Liver (tissue), 9 donors: ENCODE results near the gene LCA5. TPM values are rescaled to one million over a fixed set of nuclear protein-coding genes. Genes with fewer than 3 reads are reported as not detected.

Source experiments
- DNase-seq: peaks from one replicate; pipeline ENCODE4 v3.0.0-alpha.2; 2017; ENCODE audit warnings: low spot score
- H3K27ac ChIP-seq, 2 donors: one replicate each; pipeline ENCODE4 v1.7.0; 2013; ENCODE audit warnings: inconsistent platforms in 2 of 2, low read length in 2 of 2, control low read depth in 1 of 2, low read depth in 1 of 2, mild to moderate bottlenecking in 1 of 2
- H3K27me3 ChIP-seq, 4 donors: one replicate each; pipeline versions ENCODE4 v1.6.1 to v1.7.0; 2013; ENCODE audit warnings: low read length in 3 of 4, inconsistent platforms in 1 of 4, mild to moderate bottlenecking in 1 of 4, moderate library complexity in 1 of 4; ENCODE audit not compliant: control insufficient read depth in 4 of 4, insufficient read depth in 4 of 4
- H3K36me3 ChIP-seq, 4 donors: one replicate each; pipeline versions ENCODE4 v1.6.1 to v1.7.0; 2013; ENCODE audit warnings: low read length in 3 of 4, mild to moderate bottlenecking in 3 of 4, low read depth in 1 of 4, moderate library complexity in 1 of 4; ENCODE audit not compliant: control insufficient read depth in 4 of 4, insufficient read depth in 3 of 4
- H3K4me1 ChIP-seq, 4 donors: one replicate each; pipeline versions ENCODE4 v1.6.1 to v1.7.0; 2013; ENCODE audit warnings: low read length in 3 of 4, mild to moderate bottlenecking in 3 of 4, moderate library complexity in 1 of 4; ENCODE audit not compliant: control insufficient read depth in 4 of 4, insufficient read depth in 4 of 4
- H3K4me3 ChIP-seq, 3 donors: one replicate each; pipeline versions ENCODE4 v1.6.1 to v1.7.0; 2013; ENCODE audit warnings: low read length in 3 of 3, control low read depth in 1 of 3, low read depth in 1 of 3, mild to moderate bottlenecking in 1 of 3
- H3K9ac ChIP-seq, 2 donors: one replicate each; pipeline ENCODE4 v1.7.0; 2013; ENCODE audit warnings: low read length in 2 of 2, mild to moderate bottlenecking in 2 of 2, moderate library complexity in 2 of 2, control low read depth in 1 of 2, low read depth in 1 of 2
- H3K9me3 ChIP-seq, 4 donors: one replicate each; pipeline versions ENCODE4 v1.6.1 to v1.7.0; 2013; ENCODE audit warnings: low read length in 3 of 4; ENCODE audit not compliant: control insufficient read depth in 4 of 4
- ATF3 ChIP-seq: IDR thresholded peaks from 2 replicates; pipeline ENCODE4 v1.6.1; 2016; ENCODE audit warnings: antibody characterized with exemption
- EGR1 ChIP-seq, 2 donors: IDR thresholded peaks; 2 replicates each; pipeline ENCODE4 v1.6.1; 2016 to 2018; ENCODE audit warnings: antibody characterized with exemption in 2 of 2, low read depth in 2 of 2
- FOXA1 ChIP-seq: IDR thresholded peaks from 2 replicates; pipeline ENCODE4 v1.6.1; 2016; ENCODE audit warnings: antibody characterized with exemption
- FOXA2 ChIP-seq: IDR thresholded peaks from 2 replicates; pipeline ENCODE4 v1.6.1; 2016; ENCODE audit warnings: antibody characterized with exemption
- GABPA ChIP-seq, 2 donors: IDR thresholded peaks in 1 of 2; conservative IDR thresholded peaks in 1 of 2; 2 replicates each; pipeline ENCODE4 v1.6.1; 2016; ENCODE audit warnings: antibody characterized with exemption in 2 of 2, mild to moderate bottlenecking in 1 of 2, moderate library complexity in 1 of 2
- HNF4A ChIP-seq, 2 donors: conservative IDR thresholded peaks; 2 replicates each; pipeline ENCODE4 v1.6.1; 2016; ENCODE audit warnings: antibody characterized with exemption in 2 of 2, mild to moderate bottlenecking in 2 of 2
- HNF4G ChIP-seq: IDR thresholded peaks from 2 replicates; pipeline ENCODE4 v1.6.1; 2016; ENCODE audit warnings: antibody characterized with exemption
- JUND ChIP-seq, 2 donors: IDR thresholded peaks; 2 replicates each; pipeline ENCODE4 v1.6.1; 2016; ENCODE audit warnings: antibody characterized with exemption in 2 of 2
- NR2F2 ChIP-seq: IDR thresholded peaks from 2 replicates; pipeline ENCODE4 v1.6.1; 2016; ENCODE audit warnings: antibody characterized with exemption
- RAD21 ChIP-seq, 2 donors: IDR thresholded peaks; 2 replicates each; pipeline ENCODE4 v1.6.1; 2016; ENCODE audit warnings: antibody characterized with exemption in 2 of 2, mild to moderate bottlenecking in 2 of 2
- REST ChIP-seq: IDR thresholded peaks from 2 replicates; pipeline ENCODE4 v1.6.1; 2016; ENCODE audit warnings: antibody characterized with exemption, mild to moderate bottlenecking
- RXRA ChIP-seq, 2 donors: IDR thresholded peaks; 2 replicates each; pipeline ENCODE4 v1.6.1; 2017 to 2018; ENCODE audit warnings: antibody characterized with exemption in 2 of 2, mild to moderate bottlenecking in 1 of 2
- SP1 ChIP-seq: IDR thresholded peaks from 2 replicates; pipeline ENCODE4 v1.6.1; 2018; ENCODE audit warnings: antibody characterized with exemption, mild to moderate bottlenecking
- TAF1 ChIP-seq: conservative IDR thresholded peaks from 2 replicates; pipeline ENCODE4 v1.6.1; 2016; ENCODE audit warnings: antibody characterized with exemption, mild to moderate bottlenecking
- YY1 ChIP-seq: IDR thresholded peaks from 2 replicates; pipeline ENCODE4 v1.6.1; 2016; ENCODE audit warnings: antibody characterized with exemption, mild to moderate bottlenecking
- ZBTB33 ChIP-seq: IDR thresholded peaks from 2 replicates; pipeline ENCODE4 v1.6.1; 2016; ENCODE audit warnings: antibody characterized with exemption
- WGBS: extraction: QIAGEN DNeasy Blood & Tissue Kit; methylation state at CpG from one replicate; pipeline ENCODE4 v1.1.7; 2013; 5-methylcytosine and 5-hydroxymethylcytosine counted together
- polyA plus RNA-seq, 2 donors: library from polyadenylated mRNA; stranded (reverse) in 1 of 2; unstranded in 1 of 2; fragments of 200-250 nt in 1 of 2; fragments of >200 nt in 1 of 2; fragmentation: Nextera tagmentation in 1 of 2; extraction: Ambion mirVana in 1 of 2; gene quantifications; one replicate each; pipeline versions ENCODE4 v1.2.1 to v1.2.3, GENCODE V29; 2013 to 2015
- total RNA-seq, 2 donors: library from RNA; depleted of rRNA; stranded (reverse); fragments of >200 nt; gene quantifications; one replicate each; pipeline ENCODE4 v1.2.3, GENCODE V29; 2014
- TF ChIP-seq, protein P1 (sequence below): fragments of 150-350 bp; IDR thresholded peaks from 2 replicates; pipeline ENCODE4 v1.5.1; 2017; ENCODE audit warnings: improper control_type of control experiment, low read depth, low read length; ENCODE audit not compliant: missing input control
- TF ChIP-seq, protein P2 (sequence below): IDR thresholded peaks from 2 replicates; pipeline ENCODE4 v1.6.1; 2016; ENCODE audit warnings: antibody characterized with exemption
- donor health status: healthy.
- donor health status: healthy.
- donor health status: healthy.
- donor health status: healthy.
- donor health status: healthy.

LCA5 gene
- total and polyA plus RNA-seq, 4 donors: 0.39 to 1.8 (median 0.65) TPM

DNA sequence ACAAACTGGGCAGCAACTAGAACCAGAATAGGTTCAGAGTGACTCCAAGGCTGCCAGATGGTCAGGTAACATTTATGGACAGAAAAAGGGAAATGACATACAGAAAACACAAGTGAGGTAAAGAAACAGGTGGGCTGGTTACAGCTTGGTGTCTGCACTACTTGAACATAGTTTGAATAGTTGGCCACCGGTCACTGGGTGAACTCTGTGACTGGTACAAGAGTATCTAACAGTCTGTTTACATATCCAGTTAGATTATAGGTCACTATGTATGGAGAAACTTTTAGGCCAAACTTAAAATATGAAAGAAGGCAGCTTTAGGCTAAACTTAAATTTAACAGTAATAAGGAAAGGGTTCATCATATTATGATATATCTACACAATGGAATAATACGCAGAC lies 32.9 kb downstream of the LCA5 start:
- no peaks in the 10 kb centered on the region for H3K9me3 ChIP-seq
- H3K27ac ChIP-seq: no peak overlapping the region
- TF ChIP-seq ZBTB33: no peak
- no peak for TF ChIP-seq HNF4G
- no peak for TF ChIP-seq TAF1
- no peak for TF ChIP-seq RXRA (IDR thresholded peaks at IDR 0.05)
- TF ChIP-seq, protein P1, sequence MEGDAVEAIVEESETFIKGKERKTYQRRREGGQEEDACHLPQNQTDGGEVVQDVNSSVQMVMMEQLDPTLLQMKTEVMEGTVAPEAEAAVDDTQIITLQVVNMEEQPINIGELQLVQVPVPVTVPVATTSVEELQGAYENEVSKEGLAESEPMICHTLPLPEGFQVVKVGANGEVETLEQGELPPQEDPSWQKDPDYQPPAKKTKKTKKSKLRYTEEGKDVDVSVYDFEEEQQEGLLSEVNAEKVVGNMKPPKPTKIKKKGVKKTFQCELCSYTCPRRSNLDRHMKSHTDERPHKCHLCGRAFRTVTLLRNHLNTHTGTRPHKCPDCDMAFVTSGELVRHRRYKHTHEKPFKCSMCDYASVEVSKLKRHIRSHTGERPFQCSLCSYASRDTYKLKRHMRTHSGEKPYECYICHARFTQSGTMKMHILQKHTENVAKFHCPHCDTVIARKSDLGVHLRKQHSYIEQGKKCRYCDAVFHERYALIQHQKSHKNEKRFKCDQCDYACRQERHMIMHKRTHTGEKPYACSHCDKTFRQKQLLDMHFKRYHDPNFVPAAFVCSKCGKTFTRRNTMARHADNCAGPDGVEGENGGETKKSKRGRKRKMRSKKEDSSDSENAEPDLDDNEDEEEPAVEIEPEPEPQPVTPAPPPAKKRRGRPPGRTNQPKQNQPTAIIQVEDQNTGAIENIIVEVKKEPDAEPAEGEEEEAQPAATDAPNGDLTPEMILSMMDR: no peak
- TF ChIP-seq, protein P2, sequence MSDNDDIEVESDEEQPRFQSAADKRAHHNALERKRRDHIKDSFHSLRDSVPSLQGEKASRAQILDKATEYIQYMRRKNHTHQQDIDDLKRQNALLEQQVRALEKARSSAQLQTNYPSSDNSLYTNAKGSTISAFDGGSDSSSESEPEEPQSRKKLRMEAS: no peak
- no peak for TF ChIP-seq SP1
- TF ChIP-seq YY1: no peak
- TF ChIP-seq FOXA1: no peak
- TF ChIP-seq GABPA (IDR thresholded peaks at IDR 0.05 in 1 of 2, conservative IDR thresholded peaks at IDR 0.05 in 1 of 2): no peak
- no peak for TF ChIP-seq ATF3
- TF ChIP-seq FOXA2: no peak
- no peak for TF ChIP-seq HNF4A (conservative IDR thresholded peaks at IDR 0.05)
- TF ChIP-seq RAD21 (IDR thresholded peaks at IDR 0.05): no peak
- no peak for TF ChIP-seq NR2F2
- TF ChIP-seq EGR1 (IDR thresholded peaks at IDR 0.05; ENCODE audit: low read depth in 2 of 2): no peak
- TF ChIP-seq REST: no peak
- no peak for TF ChIP-seq JUND (IDR thresholded peaks at IDR 0.05)
- no peaks in the 10 kb centered on the region for H3K4me1 ChIP-seq
- H3K4me3 ChIP-seq: no peak overlapping the region
- DNase-seq: no peak
- H3K9ac ChIP-seq: no peak overlapping the region
- no peaks in the 10 kb centered on the region for H3K27me3 ChIP-seq
- no peaks in the 10 kb centered on the region for H3K36me3 ChIP-seq
- WGBS: 83% methylated on average over 2 of the region's 2 CpGs
